Neural cell (in vitro differentiated cells): ENCODE results near the gene BIVM.

Experiments
- EP300 ChIP-seq: fragments of 450-650 bp; conservative IDR thresholded peaks from 2 replicates; pipeline ENCODE4 v1.6.1; 2014; ENCODE audit warnings: antibody characterized with exemption, mild to moderate bottlenecking, moderate library complexity; ENCODE audit not compliant: poor library complexity, severe bottlenecking
- EZH2 ChIP-seq: fragments of 200-600, 300-800 bp; shearing (Covaris generic), sonication (generic); IDR thresholded peaks from 2 replicates; pipeline ENCODE4 v1.6.1; 2014; ENCODE audit warnings: antibody characterized with exemption, low read length, borderline replicate concordance, mild to moderate bottlenecking; ENCODE audit not compliant: insufficient read depth, poor library complexity, severe bottlenecking
- MXI1 ChIP-seq: fragments of 450-650 bp; conservative IDR thresholded peaks from 2 replicates; pipeline ENCODE4 v1.6.1; 2014; ENCODE audit warnings: antibody characterized with exemption, mild to moderate bottlenecking; ENCODE audit not compliant: poor library complexity, severe bottlenecking
- POLR2AphosphoS5 ChIP-seq: IDR thresholded peaks from 2 replicates; pipeline ENCODE4 v1.6.1; 2012
- RAD21 ChIP-seq: fragments of 450-650 bp; conservative IDR thresholded peaks from 2 replicates; pipeline ENCODE4 v1.6.1; 2014; ENCODE audit warnings: antibody characterized with exemption, mild to moderate bottlenecking, moderate library complexity
- SMC3 ChIP-seq: fragments of 450-650 bp; conservative IDR thresholded peaks from 2 replicates; pipeline ENCODE4 v1.6.1; 2014; ENCODE audit warnings: antibody characterized with exemption, mild to moderate bottlenecking, moderate library complexity; ENCODE audit not compliant: poor library complexity
- TAF1 ChIP-seq: IDR thresholded peaks from 2 replicates; pipeline ENCODE4 v1.6.1; 2012; ENCODE audit warnings: low read depth
- TF ChIP-seq, protein P1 (sequence below): fragments of 450-650 bp; IDR thresholded peaks from 2 replicates; pipeline ENCODE4 v1.5.1; 2014; ENCODE audit warnings: antibody characterized with exemption, mild to moderate bottlenecking, moderate library complexity; ENCODE audit not compliant: poor library complexity, severe bottlenecking
- TF ChIP-seq, protein P2 (sequence below): IDR thresholded peaks from 2 replicates; pipeline ENCODE4 v1.6.1; 2012; ENCODE audit warnings: borderline replicate concordance

DNA sequence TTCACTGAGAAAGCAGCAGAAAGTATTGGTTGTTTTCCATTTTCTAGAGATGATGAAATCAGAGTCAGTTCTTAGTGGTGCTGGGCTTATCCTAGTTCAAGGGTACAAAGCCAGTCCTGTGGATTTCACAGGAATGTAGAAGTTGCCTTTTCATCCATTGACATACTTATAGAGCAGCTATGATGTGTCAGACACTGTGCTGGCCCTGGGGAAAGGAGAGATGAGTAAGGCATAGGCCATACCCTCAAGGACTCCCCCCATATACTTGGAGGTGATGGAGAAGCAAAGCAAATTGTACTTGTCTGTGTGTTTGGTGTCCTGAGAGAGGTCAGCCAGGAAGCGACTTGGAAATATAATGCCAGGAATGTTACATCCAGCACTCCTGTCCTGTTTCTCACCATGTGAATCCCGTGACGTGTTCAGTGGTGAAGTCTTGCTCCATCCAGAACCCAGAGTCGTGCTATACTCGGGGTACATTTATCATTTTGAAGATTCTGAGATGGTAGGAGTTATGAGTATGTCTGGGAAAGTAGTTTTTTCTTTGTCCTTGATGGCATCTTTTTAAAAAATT, 69.5 kb downstream of the BIVM start:
- TF ChIP-seq, protein P1, sequence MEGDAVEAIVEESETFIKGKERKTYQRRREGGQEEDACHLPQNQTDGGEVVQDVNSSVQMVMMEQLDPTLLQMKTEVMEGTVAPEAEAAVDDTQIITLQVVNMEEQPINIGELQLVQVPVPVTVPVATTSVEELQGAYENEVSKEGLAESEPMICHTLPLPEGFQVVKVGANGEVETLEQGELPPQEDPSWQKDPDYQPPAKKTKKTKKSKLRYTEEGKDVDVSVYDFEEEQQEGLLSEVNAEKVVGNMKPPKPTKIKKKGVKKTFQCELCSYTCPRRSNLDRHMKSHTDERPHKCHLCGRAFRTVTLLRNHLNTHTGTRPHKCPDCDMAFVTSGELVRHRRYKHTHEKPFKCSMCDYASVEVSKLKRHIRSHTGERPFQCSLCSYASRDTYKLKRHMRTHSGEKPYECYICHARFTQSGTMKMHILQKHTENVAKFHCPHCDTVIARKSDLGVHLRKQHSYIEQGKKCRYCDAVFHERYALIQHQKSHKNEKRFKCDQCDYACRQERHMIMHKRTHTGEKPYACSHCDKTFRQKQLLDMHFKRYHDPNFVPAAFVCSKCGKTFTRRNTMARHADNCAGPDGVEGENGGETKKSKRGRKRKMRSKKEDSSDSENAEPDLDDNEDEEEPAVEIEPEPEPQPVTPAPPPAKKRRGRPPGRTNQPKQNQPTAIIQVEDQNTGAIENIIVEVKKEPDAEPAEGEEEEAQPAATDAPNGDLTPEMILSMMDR, result no peak
- TF ChIP-seq, protein P2, sequence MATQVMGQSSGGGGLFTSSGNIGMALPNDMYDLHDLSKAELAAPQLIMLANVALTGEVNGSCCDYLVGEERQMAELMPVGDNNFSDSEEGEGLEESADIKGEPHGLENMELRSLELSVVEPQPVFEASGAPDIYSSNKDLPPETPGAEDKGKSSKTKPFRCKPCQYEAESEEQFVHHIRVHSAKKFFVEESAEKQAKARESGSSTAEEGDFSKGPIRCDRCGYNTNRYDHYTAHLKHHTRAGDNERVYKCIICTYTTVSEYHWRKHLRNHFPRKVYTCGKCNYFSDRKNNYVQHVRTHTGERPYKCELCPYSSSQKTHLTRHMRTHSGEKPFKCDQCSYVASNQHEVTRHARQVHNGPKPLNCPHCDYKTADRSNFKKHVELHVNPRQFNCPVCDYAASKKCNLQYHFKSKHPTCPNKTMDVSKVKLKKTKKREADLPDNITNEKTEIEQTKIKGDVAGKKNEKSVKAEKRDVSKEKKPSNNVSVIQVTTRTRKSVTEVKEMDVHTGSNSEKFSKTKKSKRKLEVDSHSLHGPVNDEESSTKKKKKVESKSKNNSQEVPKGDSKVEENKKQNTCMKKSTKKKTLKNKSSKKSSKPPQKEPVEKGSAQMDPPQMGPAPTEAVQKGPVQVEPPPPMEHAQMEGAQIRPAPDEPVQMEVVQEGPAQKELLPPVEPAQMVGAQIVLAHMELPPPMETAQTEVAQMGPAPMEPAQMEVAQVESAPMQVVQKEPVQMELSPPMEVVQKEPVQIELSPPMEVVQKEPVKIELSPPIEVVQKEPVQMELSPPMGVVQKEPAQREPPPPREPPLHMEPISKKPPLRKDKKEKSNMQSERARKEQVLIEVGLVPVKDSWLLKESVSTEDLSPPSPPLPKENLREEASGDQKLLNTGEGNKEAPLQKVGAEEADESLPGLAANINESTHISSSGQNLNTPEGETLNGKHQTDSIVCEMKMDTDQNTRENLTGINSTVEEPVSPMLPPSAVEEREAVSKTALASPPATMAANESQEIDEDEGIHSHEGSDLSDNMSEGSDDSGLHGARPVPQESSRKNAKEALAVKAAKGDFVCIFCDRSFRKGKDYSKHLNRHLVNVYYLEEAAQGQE, result no peak
- TF ChIP-seq EP300, result no peak
- TF ChIP-seq POLR2AphosphoS5, result no peak
- no peak for TF ChIP-seq EZH2
- no peak for TF ChIP-seq SMC3
- no peak for TF ChIP-seq MXI1
- no peak for TF ChIP-seq RAD21
- no peak for TF ChIP-seq TAF1
